GM19324 (cell line): ENCODE data around the gene MIA3.
"Not testable (repeated sequence)": the region's sequence is repeated elsewhere in the genome, so short reads cannot be mapped to it uniquely, and the experiment has no call there.

Source experiments
- ATAC-seq: cut with Tn5 transposase; IDR thresholded peaks from one replicate; pipeline ENCODE4 v1.9.1; 2021; ENCODE audit warnings: mild to moderate bottlenecking, moderate library complexity; ENCODE audit not compliant: unreplicated experiment, low FRiP score

The MIA3 gene

DNA sequence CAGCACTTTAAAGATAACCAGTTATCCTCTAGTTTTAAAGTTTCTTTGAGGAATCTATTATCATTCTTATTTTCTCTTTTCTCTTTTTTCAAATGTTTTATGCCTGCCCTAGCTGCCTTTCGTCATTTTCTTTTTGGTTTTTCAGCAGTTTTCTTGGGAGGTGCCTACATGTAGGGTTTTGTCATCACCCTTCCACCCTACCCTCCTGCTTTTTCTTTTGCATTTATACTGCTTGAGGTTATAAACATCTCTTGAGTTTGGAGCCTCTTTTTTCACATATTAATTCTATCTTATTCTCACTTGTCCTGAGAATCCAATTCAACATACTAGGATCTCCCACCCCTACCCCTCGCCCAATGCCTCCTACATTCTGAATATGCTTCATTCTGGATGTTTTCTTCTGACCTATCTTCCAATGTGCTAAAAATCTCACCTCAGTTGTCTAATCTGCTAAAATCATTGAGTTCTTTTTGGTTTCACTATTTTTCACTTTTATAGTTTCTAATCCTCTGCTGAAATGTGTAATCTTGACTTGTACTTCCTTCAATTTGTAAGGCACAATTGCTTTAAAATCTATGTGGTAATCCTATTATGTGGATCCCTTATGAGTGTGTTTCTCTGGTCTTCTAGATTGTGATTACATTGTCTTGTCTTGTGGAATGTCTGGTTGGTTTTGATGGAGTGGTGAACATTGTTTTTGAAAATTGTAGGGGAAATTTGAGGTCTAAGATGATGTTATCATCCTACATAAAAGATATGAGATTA lies 38.7 kb downstream of the MIA3 start:
- ATAC-seq: no peak

DNA sequence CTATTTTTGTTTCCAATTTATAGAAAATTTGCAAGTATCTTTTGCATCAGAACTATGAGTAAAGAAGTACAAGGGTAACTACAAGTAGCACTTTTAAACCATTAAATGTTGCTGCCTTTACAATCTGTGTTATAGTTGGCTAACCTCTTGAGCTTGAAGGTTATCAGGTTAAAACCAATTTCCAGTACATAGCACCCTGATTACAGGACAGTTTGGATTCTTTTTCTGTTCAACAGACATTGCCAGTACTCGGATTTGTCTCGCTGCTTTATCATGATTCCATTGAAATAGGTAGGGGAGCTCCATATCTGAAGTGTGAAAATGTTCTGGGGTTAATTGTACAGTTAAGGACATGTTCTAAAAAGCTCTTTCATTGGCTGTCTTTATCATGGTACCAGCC lies 40.0 kb downstream of the MIA3 start:
- no peak for ATAC-seq

GRCh38 chr1:222663431-222663934 lies 45.6 kb downstream of the MIA3 start:
- no peak for ATAC-seq

DNA sequence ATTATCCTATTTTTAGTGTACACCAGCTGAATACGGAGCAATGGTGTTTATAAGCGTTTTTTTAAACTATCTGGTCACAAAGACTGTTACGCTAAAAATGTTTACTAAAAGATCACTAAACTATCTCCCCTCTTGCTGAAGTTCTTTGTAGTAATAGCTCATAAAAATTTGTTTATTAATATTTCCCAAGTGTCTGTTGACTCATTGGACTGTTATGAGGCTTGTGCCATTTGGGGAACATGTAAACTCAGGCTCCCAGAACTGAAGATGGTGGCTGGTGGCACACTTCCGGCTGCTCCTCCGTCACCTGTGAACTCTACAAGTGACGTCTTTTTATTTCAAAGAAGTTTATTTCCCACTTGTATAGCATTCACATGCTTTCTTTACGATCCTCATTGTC lies 48.1 kb downstream of the MIA3 start:
- ATAC-seq: no peak

- not testable (repeated sequence) for ATAC-seq
These were observed 50.3 kb downstream of the MIA3 start for GRCh38 chr1:222668184-222668583.

DNA sequence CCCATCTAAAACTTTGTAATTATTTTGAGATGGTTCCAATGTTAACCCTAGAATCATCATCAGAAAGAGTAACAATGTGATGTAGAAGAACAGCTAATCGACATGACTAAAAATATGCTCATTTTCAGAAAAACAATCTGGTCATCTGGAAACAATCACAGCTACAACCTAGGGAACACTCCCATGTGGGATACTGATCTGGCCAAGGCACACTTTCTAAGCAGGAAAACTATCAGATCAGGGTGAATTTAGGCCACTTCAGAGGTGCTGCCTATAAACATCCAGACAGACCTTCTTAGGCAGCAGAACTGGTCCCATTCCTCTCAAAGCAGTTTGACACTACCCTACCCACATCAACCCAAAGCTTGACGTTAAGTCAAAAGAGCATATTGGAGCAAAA lies 51.2 kb downstream of the MIA3 start:
- not testable (repeated sequence) for ATAC-seq

DNA sequence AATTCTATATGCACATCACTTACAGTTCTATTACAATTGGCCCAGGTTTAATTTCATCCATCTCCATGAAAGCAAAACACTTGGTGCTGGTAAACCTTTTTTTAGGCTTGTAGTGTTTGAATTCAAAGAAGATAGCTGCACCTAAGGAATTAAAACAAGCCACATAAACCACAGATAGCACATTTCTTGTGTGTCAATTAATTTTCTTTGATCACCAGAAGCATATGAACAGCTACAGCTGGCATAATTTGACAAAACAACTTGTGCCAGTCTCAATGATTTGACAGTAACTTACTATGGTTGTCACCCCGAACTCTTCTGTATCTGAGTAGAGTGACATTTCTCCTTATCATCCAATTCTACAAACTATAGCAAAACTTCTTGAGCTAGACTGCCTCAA lies 52.2 kb downstream of the MIA3 start:
- ATAC-seq: no peak

GRCh38 chr1:222680080-222680479 lies 62.2 kb downstream of the MIA3 start:
- ATAC-seq: no peak

GRCh38 chr1:222691016-222691415 lies 73.1 kb downstream of the MIA3 start:
- no peak for ATAC-seq

DNA sequence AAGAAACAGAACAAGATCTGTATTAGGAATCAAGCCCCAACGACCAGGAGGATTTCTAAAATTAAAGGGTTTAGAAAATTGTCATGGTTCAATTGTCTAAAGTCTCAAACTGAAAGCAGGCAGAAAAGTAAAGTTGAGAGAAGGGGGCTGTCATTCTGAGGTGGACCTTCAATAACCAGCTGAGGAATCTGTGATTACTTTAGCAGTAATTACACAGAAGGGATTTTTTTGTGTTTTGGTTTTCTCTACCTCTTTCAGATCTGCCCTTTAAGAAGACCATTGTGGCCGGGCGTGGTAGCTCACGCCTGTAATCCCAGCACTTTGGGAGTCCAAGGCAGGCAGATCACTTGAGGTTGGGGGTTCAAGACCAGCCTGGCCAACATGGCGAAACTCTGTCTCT lies 77.0 kb downstream of the MIA3 start:
- ATAC-seq: no peak

DNA sequence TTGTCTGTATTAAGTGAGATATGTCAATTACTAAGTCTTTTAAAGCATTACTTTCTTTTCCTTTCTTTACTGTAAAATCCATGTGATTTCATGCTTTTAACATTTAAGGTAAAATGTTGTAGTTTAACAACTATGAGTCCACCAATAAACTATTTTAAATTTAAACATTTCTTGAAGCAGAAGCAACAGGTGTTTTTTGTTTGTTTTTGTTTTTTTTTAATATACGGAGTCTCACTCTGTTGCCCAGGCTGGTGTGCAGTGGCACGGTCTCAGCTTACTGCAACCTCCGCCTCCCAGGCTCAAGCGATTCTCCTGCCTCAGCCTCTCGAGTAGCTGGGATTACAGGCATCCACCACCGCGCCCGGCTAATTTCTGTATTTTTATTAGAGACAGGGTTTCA lies 78.8 kb downstream of the MIA3 start:
- no peak for ATAC-seq

GRCh38 chr1:222697203-222697602 lies 79.3 kb downstream of the MIA3 start:
- no peak for ATAC-seq

DNA sequence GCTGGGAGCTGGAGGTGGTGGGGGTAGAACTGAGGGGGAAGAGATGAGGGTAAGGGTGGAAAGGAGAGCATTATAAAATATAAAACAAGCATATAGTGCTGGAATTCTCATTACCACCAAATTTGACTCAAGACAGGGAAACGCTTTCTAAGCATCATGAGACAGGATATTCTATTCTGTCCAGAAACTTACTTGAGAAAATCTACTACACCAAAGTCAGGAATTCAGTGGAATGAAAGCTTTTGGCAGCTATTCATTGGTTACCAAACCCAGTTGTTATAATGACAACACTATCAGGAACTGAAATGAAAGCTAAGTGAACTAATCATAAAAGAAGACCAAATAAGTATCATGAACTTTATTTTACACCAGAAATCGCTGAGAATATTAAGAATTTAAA lies 79.9 kb downstream of the MIA3 start:
- no peak for ATAC-seq

DNA sequence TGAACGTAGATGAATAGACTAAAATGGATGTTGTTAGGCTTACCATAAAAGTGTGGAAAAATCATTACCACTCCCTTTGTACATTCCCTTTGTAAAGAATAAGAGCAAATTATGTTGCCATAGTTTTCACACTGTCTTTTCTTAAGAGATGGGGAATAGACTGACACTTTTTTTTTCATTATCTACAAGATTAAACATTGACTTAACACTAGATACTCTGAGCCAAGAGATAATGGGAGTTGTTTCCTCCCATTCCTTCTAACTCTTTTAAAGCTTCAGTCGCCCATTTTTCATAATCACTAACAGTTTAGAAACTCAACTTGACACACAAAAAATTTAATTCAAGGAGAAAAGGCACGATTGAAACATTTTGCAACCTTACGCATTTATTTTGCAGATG lies 84.3 kb downstream of the MIA3 start:
- no peak for ATAC-seq

DNA sequence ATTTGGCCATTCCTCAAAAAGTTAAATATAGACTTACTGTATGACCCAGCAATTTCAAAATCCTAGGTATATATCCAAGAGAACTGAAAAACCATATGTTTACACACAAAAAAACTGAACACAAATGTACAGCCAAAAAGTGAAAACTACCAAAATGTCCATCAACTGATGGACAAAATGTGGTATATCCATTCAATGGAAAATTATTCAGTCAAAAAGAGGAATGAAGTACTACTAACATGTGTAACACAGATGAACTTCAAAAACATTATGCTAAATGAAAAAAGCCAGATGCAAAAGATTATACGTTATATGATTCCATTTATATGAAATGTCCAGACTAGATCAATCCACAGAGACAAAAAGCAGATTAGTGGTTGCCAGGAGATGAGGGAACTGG lies 86.4 kb downstream of the MIA3 start:
- ATAC-seq: no peak

- ATAC-seq: no peak
These were observed 88.9 kb downstream of the MIA3 start for GRCh38 chr1:222706815-222707214.

GRCh38 chr1:222709700-222710153 lies 91.8 kb downstream of the MIA3 start:
- ATAC-seq: no peak

DNA sequence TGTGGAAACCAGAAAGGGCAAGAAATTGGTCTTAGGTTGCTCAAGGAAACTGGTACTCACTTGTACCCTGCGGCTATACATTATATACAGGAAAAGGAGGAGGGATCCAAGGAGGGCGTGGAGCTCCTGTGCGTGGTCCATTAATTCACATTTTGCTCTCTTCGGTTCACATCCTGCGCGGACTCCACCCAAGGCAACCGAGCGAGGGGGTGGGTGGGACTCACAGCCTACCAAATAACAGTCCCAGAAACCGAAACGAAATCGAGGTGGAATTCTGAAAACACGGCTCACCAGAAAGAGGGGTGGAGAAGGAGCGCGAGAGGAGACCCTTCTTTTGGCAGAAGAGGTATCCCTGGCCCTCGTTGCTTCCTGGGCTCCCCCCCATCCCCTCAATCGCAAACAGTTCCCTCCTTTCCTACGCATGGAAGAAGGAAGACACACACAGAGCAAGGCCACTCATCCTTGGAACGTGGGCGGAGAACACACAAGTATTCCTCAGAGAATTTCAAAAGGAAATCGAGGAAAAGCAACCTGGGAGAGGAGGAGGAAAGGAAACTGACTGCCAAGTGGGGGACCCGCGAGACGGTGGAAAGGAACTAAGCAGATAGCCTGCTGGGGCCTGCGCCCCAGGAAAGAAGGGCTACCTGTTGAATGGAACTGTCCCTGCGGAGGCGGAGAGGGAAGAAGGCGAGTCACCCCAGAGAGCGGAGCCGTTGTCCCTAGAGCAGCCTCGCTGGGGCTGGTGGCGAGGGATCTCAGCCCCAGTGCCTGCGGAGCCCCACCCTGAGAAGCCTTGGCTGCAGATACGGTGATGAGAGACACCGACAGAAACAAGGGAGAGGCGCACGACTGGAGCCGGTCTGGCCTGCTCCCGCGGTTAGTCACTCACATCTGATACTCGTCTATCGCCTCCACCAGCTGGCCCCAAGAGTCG lies 93.7 kb downstream of the MIA3 start:
- peak; percentile 32 for ATAC-seq

DNA sequence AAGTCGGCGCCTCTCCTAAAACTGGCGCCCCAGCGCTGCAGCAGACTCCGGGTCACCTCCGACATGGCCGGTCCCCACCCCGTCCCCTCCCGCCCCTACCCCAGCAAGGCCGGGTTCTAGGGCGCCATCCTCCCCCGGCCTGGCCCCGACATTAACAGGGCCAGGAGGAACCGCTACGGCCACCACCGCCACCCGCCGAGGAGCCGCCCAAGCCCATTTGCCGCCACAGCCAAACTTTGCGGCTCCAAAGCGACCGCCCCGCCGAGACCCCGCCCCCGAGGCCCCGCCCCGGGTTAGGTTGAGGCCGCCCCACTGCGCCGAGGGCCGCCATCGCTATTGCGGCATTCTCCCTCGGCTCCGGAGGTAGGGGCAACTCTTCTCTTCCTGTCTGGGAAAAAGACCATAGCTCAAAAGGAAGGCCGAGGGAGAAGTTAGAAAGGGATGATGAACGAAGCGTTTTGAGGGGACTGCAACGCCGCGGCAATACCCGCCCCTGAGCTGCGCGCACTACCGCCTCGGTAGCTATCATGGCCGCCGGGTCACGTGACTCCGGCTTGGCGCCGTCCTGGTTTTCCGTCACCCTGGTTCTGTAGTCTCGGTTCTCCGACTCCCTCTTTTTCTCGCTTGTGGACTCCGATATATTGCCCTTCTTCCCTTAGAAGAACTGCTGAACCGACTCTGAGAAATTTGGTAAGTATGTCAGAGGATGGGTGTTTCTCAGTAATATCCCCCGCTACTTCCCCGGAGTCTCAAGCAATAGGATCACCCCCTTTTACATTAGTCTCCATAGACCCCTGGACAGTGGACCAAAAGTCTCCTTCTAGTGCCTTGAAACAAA lies 94.6 kb downstream of the MIA3 start, which contains the start of the genes AIDA and BROX:
Gene AIDA, minus strand, starts transcription at position 239 of the 838 bp plus-strand sequence. Its CDS starts 174 bp downstream, at position 65.
Gene BROX, plus strand, starts transcription at position 312 of the 838 bp plus-strand sequence. CDS start 3,136 bp downstream, outside the sequence.
- peak; percentile 84 for ATAC-seq
